KMS-11 (cell line): ENCODE data around the gene COL1A2.

Experiments
- H2AFZ ChIP-seq: fragments of 200-600 bp; sonication (generic); 2 replicates; pipeline ENCODE4 v1.6.1; 2016; ENCODE audit warnings: antibody characterized with exemption, mixed run types, low read depth
- H3K27ac ChIP-seq: fragments of 200-600 bp; sonication (generic); 2 replicates; pipeline ENCODE4 v1.6.1; 2016; ENCODE audit warnings: mild to moderate bottlenecking, mixed run types
- H3K27me3 ChIP-seq: fragments of 200-600 bp; sonication (generic); 2 replicates; pipeline ENCODE4 v1.6.1; 2017; ENCODE audit warnings: mild to moderate bottlenecking, low read depth, mixed run types, moderate library complexity; ENCODE audit not compliant: insufficient read depth
- H3K36me3 ChIP-seq: fragments of 200-600 bp; sonication (generic); 2 replicates; pipeline ENCODE4 v1.6.1; 2017; ENCODE audit warnings: mild to moderate bottlenecking, mixed run types; ENCODE audit not compliant: insufficient read depth
- H3K4me1 ChIP-seq: fragments of 200-600 bp; sonication (generic); 2 replicates; pipeline ENCODE4 v1.6.1; 2016; ENCODE audit warnings: mild to moderate bottlenecking, low read depth, mixed run types; ENCODE audit not compliant: poor library complexity, severe bottlenecking
- H3K4me2 ChIP-seq: fragments of 200-600 bp; sonication (generic); 2 replicates; pipeline ENCODE4 v1.7.0; 2016; ENCODE audit warnings: mild to moderate bottlenecking, mixed run types
- H3K4me3 ChIP-seq: fragments of 200-600 bp; sonication (generic); IDR thresholded peaks from 2 replicates; pipeline ENCODE4 v1.6.1; 2017; ENCODE audit warnings: low read depth, low read length, mixed read lengths; ENCODE audit not compliant: insufficient read depth
- H3K79me2 ChIP-seq: fragments of 200-600 bp; sonication (generic); 2 replicates; pipeline ENCODE4 v1.6.1; 2016; ENCODE audit warnings: low read depth, mixed run types; ENCODE audit not compliant: insufficient read depth
- H3K9ac ChIP-seq: fragments of 200-600 bp; sonication (generic); 2 replicates; pipeline ENCODE4 v1.6.1; 2016; ENCODE audit warnings: mild to moderate bottlenecking, mixed run types
- H4K20me1 ChIP-seq: fragments of 200-600 bp; sonication (generic); 2 replicates; pipeline ENCODE4 v1.6.1; 2016; ENCODE audit warnings: mild to moderate bottlenecking, mixed run types; ENCODE audit not compliant: insufficient read depth
- TF ChIP-seq, protein P1 (sequence below): fragments of 200-600 bp; sonication (generic); conservative IDR thresholded peaks from 2 replicates; pipeline ENCODE4 v1.6.1; 2017; ENCODE audit warnings: low read depth, mild to moderate bottlenecking, antibody characterized with exemption, low read length, moderate library complexity, mixed read lengths

The COL1A2 gene

DNA sequence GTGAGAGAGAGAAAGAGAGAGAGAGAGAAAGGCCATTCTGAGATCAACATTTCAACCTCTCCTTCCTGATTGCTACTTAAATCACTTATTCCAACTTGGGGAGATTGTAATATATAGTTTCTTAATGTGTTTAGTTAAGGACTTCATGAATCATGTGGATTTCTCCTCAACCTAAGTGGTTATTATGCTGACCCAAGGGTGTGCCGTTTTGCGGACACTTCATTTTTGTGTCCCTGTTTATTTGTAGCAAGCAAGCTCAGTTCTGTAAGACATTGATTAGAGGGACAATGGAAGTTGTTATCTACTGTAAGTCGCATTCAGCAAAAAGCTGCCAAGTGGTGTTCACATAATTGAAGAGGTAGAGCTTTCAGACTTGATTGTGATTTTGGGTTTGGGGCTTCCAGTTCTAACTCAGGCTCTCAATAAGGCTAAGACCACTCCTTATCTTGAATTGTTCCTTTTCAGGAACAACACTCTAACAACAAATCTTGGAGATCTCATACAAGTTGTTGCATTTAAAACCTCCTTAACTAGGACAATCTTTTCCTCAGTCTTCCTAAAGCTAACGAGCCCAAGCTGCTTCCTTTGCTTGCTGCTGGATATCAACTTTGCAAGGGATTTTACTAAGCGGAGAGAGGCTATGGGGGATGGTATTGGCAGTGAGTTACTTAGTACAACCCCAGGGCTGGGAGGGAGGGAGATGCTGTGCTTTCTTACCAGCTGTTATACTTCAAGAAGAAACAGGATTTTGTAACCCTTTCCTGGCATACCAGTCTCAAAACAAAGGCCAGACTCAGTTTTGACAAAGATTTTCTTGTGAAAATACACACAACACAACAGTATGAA, 19.8 kb upstream of the COL1A2 start:
- no peak overlapping the region for H3K9ac ChIP-seq
- no peak overlapping the region for H2AFZ ChIP-seq
- no peaks in the 10 kb centered on the region for H3K36me3 ChIP-seq
- H3K27me3 ChIP-seq: no peaks in the 10 kb centered on the region
- H3K79me2 ChIP-seq: no peaks in the 10 kb centered on the region
- no peaks in the 10 kb centered on the region for H4K20me1 ChIP-seq
- H3K4me3 ChIP-seq: no peak overlapping the region
- no peak overlapping the region for H3K4me2 ChIP-seq
- H3K27ac ChIP-seq: no peak overlapping the region
- H3K4me1 ChIP-seq: no peaks in the 10 kb centered on the region
- TF ChIP-seq, protein P1, sequence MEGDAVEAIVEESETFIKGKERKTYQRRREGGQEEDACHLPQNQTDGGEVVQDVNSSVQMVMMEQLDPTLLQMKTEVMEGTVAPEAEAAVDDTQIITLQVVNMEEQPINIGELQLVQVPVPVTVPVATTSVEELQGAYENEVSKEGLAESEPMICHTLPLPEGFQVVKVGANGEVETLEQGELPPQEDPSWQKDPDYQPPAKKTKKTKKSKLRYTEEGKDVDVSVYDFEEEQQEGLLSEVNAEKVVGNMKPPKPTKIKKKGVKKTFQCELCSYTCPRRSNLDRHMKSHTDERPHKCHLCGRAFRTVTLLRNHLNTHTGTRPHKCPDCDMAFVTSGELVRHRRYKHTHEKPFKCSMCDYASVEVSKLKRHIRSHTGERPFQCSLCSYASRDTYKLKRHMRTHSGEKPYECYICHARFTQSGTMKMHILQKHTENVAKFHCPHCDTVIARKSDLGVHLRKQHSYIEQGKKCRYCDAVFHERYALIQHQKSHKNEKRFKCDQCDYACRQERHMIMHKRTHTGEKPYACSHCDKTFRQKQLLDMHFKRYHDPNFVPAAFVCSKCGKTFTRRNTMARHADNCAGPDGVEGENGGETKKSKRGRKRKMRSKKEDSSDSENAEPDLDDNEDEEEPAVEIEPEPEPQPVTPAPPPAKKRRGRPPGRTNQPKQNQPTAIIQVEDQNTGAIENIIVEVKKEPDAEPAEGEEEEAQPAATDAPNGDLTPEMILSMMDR: no peak

DNA sequence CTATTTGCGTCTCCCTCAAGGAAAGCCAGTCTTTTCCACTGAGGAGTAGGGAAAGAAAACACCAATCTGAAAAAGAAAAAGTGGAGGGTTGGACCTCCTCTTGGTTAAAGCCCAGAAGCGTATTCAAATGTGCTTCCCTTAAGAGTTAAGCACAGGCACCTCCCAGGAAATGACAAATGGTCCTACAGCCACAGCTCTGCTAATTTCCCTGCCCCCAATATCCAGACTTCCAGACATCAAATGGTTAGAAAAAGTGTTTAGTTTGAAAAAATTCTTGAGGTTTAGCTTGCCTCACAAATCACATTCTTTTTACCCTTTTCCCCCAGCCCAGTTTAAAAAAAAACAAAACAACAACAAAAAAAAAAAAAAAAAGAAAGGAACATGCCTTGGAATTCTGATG, 19.0 kb upstream of the COL1A2 start:
- TF ChIP-seq, protein P1: no peak
- Histone ChIP-seq H3K4me3 (no peak overlapping the region), H3K27ac (no peak overlapping the region), H3K9ac (no peak overlapping the region), H4K20me1 (no peaks in the 10 kb centered on the region), H3K36me3 (no peaks in the 10 kb centered on the region), H3K4me1 (no peaks in the 10 kb centered on the region), H3K4me2 (no peak overlapping the region), H2AFZ (no peak overlapping the region), H3K79me2 (no peaks in the 10 kb centered on the region), H3K27me3 (no peaks in the 10 kb centered on the region)

DNA sequence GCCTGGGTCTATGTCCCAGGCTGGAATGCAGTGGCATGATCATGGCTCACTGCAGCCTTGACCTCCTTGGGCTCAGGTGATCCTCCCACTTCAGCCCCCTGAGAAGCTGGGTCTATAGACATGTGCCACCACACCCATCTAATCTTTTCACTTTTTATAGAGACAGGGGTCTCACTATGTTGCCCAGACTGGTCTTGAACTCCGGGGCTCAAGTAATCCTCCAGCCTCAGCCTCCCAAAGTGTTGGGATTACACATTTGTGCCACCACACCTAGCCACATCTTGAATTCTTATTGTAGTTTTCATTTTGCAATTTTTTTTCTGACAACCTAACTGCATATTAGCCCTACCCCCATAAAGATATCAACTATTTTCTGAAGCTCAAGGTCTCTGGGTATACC, 18.4 kb upstream of the COL1A2 start:
- Histone ChIP-seq H3K4me1 (no peaks in the 10 kb centered on the region), H3K4me2 (no peak overlapping the region), H2AFZ (no peak overlapping the region), H4K20me1 (no peaks in the 10 kb centered on the region), H3K79me2 (no peaks in the 10 kb centered on the region), H3K36me3 (no peaks in the 10 kb centered on the region), H3K9ac (no peak overlapping the region), H3K27ac (no peak overlapping the region), H3K27me3 (no peaks in the 10 kb centered on the region), H3K4me3 (no peak overlapping the region)
- TF ChIP-seq, protein P1: no peak

DNA sequence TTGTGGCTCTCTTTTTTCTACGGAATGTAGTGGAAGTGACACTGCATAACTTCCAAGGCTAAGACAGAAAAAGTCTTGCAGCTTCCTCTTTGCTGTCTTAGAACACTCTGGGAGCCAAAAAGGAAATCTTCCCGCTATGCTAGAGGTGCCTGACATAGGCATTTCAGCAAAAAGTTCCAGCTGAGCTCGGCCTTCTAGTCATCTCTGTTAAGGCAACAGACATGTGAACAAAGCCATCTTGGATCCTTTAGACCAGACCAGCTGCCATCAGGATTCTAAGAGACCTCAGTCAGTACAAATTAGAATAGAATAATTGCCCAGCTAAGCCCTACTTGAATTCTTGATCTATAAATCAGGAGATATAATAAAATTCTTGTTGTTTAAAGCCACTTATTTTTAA, 16.3 kb upstream of the COL1A2 start:
- Histone ChIP-seq H3K4me1 (no peaks in the 10 kb centered on the region), H3K27me3 (no peaks in the 10 kb centered on the region), H3K4me2 (no peak overlapping the region), H3K36me3 (no peaks in the 10 kb centered on the region), H3K79me2 (no peaks in the 10 kb centered on the region), H3K27ac (no peak overlapping the region), H3K4me3 (no peak overlapping the region), H3K9ac (no peak overlapping the region), H2AFZ (no peak overlapping the region), H4K20me1 (no peaks in the 10 kb centered on the region)
- TF ChIP-seq, protein P1: no peak
